Activated CD4-positive, CD25-positive, alpha-beta regulatory T cell treated with anti-CD3 and anti-CD28 coated beads, Interleukin-2, amount 50 U/mL, for 24 hours (primary cell): Measurements from ENCODE around the gene TRA2B.

Experiments used
- ATAC-seq, 2 donors: fragments of 150-1000 bp; cut with Tn5 transposase; one replicate each; pipeline ENCODE4 v1.10.0; 2021; ENCODE audit warnings: mild to moderate bottlenecking in 1 of 2, moderate library complexity in 1 of 2

The TRA2B gene

DNA sequence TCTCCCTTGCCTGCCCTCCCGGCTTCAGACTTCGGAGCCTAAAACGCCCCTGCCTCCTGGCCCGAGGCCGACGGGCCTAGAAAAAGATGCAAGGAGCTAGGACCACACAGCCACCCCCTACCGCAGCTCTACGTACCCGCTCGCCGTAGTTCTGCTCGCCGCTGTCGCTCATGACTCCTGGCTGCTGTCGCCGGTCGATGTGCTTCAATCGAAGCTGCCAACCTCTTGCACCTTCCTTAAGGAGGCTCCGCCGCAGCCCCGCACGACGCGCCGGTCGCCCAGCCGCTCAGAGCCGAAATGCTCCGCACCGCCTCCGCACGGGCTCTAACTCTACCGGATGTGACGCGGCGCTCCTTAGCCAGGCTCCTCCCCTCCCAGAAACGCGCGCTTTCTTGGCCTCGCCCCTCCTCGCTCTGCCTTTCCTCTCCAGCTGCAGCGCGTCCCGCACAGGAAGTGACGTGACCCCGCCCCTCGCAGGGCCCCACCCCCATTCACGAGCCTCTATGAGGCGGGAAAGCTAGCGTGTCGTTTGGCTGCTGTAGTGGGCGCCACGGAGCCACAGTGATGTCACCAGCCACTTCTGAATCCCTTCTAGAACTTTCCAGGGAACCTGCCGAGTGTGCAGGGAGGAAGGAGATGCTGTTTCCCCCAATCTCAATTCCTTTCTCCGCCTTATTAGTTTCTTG lies at the start of gene TRA2B:
Gene TRA2B (minus strand): TSS at position 326 of the 686 bp plus-strand sequence. CDS start 154 bp downstream, at position 172.
- ATAC-seq: peak; percentile 93 to 94

GRCh38 chr3:185986198-185986777 lies 48.5 kb upstream of the TRA2B start:
- ATAC-seq: no peak

DNA sequence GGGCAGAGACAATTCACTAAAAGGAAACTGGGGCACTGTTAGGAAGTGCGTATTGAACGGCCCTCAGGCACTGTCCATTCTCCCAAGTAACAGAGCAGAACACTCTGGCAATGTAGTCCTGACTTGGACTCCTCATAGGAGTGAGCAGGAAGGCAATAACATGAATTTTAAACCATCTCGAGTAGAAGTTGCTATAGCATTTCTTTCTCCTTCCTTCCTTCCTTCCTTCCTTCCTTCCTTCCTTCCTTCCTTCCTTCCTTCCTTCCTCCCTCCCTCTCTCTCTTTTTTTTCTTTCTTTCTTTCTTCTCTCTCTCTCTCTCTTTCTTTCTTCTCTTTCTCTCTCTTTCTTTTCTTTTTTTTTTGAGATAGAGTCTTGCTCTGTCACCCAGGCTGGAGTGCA lies 46.4 kb upstream of the TRA2B start:
- no peak for ATAC-seq

GRCh38 chr3:185983495-185984141 lies 45.8 kb upstream of the TRA2B start:
- ATAC-seq: peak; percentile 60 to 65

GRCh38 chr3:185982632-185983031 lies 44.8 kb upstream of the TRA2B start:
- no peak for ATAC-seq

DNA sequence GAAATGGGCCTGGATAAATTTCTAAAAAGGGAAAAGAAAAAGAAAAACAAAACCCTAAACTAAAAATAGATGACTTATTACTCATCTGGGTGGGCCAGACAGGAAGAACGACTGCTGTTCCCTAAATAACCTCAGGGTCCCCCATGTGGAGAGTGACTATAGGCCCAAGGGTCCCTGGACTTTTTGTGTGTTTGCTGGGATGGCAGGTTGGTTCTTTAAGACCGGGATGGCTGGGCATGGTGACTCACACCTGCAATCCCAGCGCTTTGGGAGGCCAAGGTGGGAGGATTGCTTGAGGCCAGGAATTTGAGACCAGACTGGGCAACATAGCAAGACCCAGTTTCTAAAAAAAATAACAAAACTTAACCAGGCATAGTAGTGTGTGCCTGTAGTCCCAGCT lies 43.8 kb upstream of the TRA2B start:
- ATAC-seq: no peak

DNA sequence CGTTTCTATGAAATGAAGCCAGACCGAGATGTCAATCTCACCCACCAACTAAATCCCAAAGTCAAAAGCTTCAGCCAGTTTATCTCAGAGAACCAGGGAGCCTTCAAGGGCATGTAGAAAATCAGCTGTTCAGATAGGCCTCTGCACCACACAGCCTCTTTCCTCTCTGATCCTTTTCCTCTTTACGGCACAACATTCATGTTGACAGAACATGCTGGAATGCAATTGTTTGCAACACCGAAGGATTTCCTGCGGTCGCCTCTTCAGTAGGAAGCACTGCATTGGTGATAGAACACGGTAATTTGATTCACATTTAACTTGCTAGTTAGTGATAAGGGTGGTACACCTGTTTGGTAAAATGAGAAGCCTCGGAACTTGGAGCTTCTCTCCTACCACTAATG lies 41.9 kb upstream of the TRA2B start:
- no peak for ATAC-seq

DNA sequence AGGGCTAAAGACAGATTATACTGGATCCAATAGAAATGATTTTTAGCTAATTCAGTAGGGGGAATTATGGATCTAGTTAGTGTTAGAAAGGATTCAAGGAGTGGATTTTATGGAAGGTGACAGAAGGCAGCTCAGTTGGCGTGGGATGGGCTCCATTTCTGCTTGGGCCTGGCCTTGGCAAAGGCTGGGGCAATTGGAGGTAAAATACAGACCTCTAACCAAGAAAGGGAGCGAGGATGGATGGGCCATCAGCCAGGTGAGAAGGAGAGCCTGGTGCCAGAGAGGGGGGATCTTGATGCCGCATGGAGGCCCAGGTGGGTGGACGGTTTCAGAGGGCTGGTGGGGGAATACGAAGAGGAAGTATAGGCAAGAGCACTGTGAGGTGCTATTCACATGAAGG lies 40.7 kb upstream of the TRA2B start:
- ATAC-seq: no peak

DNA sequence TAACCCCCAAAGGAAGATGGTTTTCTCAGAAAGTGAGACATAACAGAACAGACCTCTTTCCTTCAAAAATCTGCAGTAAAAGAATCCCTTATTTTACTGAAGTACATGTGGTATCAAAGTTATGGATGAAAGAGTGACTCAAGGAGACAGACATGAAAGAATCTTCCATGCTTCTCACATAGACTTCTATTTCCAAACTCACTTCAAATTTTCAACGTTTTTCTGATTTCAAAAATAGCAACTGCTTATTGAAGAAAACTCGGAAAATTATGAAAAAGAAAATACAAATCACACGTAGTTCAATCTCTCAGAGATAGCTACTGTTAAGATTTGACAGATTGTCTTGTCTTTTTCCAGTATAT lies 39.8 kb upstream of the TRA2B start:
- no peak for ATAC-seq

- ATAC-seq: peak; percentile 72 to 86
These were observed 39.3 kb upstream of the TRA2B start for GRCh38 chr3:185976977-185977678.

DNA sequence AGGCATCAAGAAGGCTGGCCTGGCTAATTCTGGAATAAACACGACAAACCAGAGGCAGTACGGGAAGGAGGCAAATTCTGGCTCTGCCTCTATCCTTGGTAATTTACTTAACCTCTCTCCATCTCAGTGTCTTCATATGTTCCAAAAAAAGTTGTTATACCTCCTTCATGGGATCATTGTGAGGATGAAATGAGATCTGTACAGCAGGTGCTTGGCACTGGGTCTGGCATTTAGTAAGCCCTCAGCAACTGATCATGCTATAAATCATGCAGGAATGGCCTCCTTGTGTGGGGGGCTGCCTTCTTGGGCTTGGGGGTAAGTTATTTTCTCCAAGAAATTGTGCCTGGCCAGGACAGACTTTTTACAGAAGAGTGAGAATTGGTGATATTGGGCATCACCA lies 38.3 kb upstream of the TRA2B start:
- ATAC-seq: no peak

GRCh38 chr3:185971579-185971978 lies 33.8 kb upstream of the TRA2B start:
- ATAC-seq: no peak

- no peak for ATAC-seq
These were observed 30.4 kb upstream of the TRA2B start for GRCh38 chr3:185968168-185968567.

- ATAC-seq: no peak
These were observed 28.8 kb upstream of the TRA2B start for GRCh38 chr3:185966655-185967054.

GRCh38 chr3:185965496-185965895 lies 27.7 kb upstream of the TRA2B start:
- ATAC-seq: no peak

DNA sequence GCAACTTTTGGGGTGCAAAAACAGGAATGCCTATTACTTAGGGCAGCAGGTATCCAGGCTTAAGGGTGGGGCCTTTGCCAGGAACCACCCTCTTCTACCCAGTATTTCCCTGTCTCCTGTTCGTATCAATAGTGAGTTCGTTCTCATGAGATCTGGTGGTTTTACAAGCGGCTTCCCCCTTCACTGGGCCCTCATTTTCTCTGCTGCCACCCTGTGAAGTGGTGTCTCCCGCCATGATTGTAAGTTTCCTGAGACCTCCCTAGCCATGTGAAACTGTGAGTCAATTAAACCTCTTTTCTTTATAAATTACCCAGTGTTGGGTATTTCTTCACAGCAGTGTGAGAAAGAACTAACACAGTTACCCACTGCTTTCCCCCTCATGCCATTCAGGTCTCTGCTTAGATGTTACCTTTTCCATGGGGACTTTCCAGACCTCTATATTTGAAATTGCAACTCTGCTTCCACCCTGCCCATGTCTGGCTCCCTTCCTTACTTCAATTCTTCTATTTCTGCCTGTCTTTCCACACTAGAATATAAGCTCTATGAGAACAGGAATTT lies 23.9 kb upstream of the TRA2B start:
- ATAC-seq: peak; percentile 26 to 63

DNA sequence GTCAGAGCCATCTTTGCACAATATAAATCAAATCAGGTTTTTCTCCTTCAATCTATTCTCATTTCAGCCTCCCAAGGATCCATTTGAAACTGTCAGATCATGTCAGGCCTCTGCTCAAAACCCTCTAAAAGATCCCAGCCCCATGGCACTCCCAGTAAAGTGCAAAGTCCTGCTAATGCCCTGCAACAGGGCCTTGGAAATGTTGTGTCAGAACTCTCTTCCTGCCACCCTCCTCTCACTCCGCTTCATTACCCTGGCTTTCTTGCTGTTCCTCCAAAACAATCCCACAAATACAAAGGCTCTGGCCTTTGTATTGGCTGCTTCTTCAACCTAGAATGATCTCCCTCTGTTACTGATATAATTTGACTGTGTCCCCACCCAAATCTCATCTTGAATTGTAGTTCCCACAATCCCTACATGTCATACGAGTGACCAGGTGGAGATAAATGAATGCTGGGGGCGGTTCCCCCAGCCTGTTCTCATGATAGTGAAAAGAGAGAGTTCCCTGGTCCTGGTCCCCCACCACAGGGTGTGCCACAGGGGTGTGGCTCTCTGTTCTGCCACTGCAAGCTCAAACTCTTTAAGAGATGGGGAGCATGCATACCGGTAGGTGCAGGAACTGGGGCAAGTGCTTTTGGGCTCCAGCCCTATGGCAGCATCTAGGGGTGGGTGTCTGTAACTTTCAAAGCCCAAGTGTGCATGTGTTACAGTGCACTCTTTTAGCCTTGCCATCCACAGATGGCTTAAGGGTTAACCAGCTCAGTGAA lies 22.9 kb upstream of the TRA2B start:
- ATAC-seq: peak in 1 of 2 donors; percentile 19

DNA sequence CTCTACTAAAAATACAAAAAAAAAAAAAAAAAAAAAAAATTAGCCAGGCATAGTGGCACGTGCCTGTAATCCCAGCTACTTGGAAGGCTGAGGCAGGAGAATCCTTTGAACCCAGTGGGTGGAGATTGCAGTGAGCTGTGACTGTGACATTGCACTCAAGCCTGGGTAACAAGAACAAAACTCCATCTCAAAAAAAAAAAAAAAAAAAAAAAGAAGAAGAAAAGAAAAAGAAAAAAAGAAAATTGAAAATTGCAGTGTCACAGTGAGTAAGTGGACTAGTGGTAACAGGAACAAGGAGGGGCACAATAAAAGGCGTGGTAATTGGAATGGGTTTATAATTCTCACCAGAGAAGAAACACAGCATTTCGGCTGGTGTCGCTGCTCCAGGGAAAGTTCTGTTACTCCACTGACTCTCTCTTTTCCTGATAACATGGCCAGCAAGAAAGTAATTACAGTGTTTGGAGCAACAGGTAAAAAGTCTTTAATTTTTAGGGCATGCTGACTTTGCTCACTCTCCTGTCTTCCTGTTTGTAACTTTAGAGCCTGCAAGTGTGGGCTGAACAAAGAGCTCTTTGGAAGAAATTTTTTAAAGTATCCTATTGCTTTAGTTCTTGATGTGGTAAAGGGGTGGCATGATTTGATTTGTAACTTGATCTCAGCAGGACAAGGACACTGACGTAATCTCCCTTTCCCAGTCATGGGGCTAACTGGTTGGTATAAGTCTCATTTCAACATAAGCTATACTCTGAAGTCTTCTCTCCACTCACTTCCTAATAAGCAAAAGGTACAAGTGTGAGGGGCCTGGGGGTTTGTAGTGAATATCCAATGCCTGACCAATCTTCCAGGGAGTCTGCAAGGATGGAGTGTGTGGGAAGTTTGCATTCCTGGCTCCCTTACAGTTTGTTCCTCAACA lies 22.1 kb upstream of the TRA2B start:
- peak; percentile 50 to 59 for ATAC-seq

DNA sequence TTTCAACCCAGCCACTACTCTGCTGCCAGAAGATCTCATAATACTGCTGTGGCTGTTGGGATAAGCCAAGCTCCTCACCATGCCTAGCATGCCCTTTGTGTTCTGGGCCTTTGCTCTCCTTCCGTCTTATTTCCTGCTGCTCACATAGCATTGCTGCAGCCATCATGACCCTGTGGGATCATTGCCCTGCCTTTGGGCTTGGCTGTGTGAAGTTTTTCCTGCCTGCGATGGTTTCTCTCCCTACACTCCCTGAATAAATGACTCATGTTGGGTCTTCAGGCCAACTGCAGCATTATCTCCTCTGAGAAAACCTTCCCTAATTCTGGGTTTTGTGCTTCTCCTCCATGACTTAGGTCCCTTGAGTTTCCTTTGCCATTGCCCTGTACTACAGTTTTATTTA lies 20.8 kb upstream of the TRA2B start:
- ATAC-seq: no peak

DNA sequence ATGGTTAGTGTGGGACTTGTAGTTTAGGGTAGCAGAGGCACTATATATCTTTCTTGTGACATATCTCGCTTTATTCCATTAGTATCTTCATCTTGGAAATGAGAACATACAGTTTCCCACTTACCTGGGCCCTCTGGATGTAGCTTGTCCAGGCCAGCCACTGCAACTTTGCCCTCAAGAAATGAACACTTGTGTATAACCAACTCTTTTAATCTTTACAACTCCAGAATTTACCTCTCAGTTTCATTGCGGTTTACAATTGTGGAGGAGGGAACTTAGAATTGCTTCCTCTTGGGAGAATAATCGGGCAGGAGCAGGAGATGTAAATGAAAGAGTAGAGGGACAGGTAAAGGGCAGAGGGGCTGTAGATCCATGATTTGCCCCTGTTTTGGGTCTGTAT lies 18.4 kb upstream of the TRA2B start:
- ATAC-seq: no peak

DNA sequence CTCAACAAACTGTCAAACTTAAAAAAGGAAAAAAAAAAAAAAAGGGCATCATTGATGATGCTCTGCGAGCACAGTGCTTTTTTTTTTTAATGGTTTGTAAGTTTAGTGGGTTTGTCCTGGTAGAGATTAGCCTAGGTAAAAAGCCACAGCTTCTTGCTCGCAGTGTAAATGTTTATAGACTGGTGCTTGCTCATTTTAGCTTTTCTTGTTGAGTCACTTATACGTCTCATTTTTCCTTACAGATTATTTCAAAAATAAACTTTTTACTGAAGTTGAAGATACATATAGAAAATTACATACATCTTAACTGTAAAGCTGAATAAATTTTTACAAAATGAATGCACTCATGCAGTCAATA lies 16.5 kb upstream of the TRA2B start:
- ATAC-seq: no peak

GRCh38 chr3:185950728-185951127 lies 12.9 kb upstream of the TRA2B start:
- no peak for ATAC-seq
